ENCODE results near the gene IKBKE. TPM values are rescaled to one million over a fixed set of nuclear protein-coding genes. Genes with fewer than 3 reads are reported as not detected.

The IKBKE gene
- total and polyA plus RNA-seq, 11 donors = 0.27 to 10.8 (median 1.1) TPM

DNA sequence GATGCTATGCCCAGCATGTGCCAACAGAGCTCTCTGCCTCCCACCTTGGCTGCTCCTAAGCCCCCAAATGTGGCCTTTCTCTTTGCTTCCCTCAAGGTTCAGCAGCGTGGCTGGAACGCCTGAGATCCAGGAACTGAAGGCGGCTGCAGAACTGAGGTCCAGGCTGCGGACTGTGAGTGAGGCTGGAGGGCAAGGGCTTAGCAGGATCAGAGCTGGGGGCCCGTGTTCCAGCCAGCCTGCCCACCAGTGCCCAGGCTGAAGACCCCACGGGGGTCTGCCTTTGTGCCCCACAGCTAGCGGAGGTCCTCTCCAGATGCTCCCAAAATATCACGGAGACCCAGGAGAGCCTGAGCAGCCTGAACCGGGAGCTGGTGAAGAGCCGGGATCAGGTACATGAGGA, 14.6 kb downstream of the IKBKE start:
- Histone ChIP-seq H3K27ac (no peak overlapping the region), H3K4me1 (peaks cover 0 to 17% (median 4%) of the 10 kb centered on the region in 12 donors), H3K27me3 (no peaks in the 10 kb centered on the region), H3K9me3 (no peaks in the 10 kb centered on the region), H3K36me3 (peaks cover 0 to 62% (median 0%) of the 10 kb centered on the region in 9 donors), H3K4me3 (no peak overlapping the region)
- intact Hi-C loops (cut with DNase I) = loop anchor here in 2 of 10 donors (10.0 kb wide), 2 partner anchors 430 to 500 kb away; no protein-coding TSS in a partner anchor
- WGBS, 4 donors = 91 to 98% (median 93%) methylated on average over 7 to 10 of the region's 10 CpGs
- no peak for ATAC-seq
- TF ChIP-seq CTCF (IDR thresholded peaks at IDR 0.05) = no peak
- TF ChIP-seq POLR2A (IDR thresholded peaks at IDR 0.05) = no peak
- DNase-seq = peak in 1 of 5 donors; percentile 15

GRCh38 chr1:206486995-206487788, 16.9 kb downstream of the IKBKE start:
- Histone ChIP-seq H3K9me3 (no peaks in the 10 kb centered on the region), H3K27ac (peak overlapping the region in 1 of 12 donors; percentile 44), H3K4me3 (no peak overlapping the region), H3K36me3 (peaks cover 0 to 72% (median 0%) of the 10 kb centered on the region in 9 donors), H3K27me3 (no peaks in the 10 kb centered on the region), H3K4me1 (peaks cover 0 to 24% (median 6%) of the 10 kb centered on the region in 12 donors)
- TF ChIP-seq POLR2A (IDR thresholded peaks at IDR 0.05) = no peak
- no peak for TF ChIP-seq CTCF (IDR thresholded peaks at IDR 0.05)
- ATAC-seq = peak in 3 of 4 donors; percentile 39 to 85 (median 64)
- intact Hi-C loops (cut with DNase I) = loop anchor here in 2 of 10 donors (10.0 kb wide), 2 partner anchors 428 to 498 kb away; no protein-coding TSS in a partner anchor
- 50 to 70% (median 64%) methylated on average over 15 of the region's 15 CpGs for WGBS, 4 donors
- no peak for DNase-seq

DNA sequence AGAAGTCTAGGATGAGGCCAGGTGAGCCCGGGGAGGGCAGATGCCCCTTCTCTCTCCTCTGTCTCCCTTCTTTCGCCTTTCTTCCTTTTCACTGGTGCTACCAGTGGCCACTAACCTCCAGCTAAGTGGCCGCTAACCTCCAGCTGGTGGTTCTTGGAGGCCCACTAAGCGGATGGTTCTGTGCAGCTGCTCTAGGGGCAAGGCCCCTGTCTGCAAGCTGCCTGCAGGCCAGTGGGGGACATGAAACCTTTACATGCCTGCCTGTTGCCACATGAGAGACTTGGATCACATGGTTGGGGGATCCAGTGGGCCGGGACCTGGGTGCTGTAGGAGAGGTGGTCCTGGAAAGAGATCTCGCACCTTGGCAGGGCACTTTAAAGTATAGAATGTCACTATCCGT, 17.7 kb downstream of the IKBKE start:
- Histone ChIP-seq H3K27me3 (no peaks in the 10 kb centered on the region), H3K27ac (no peak overlapping the region), H3K4me3 (no peak overlapping the region), H3K4me1 (peaks cover 0 to 24% (median 6%) of the 10 kb centered on the region in 12 donors), H3K36me3 (peaks cover 0 to 72% (median 0%) of the 10 kb centered on the region in 9 donors), H3K9me3 (no peaks in the 10 kb centered on the region)
- intact Hi-C loops (cut with DNase I) = loop anchor here in 2 of 10 donors (2.0 to 10.0 kb wide), 3 partner anchors 23 to 497 kb away; no protein-coding TSS in a partner anchor
- TF ChIP-seq CTCF (IDR thresholded peaks at IDR 0.05) = no peak
- TF ChIP-seq POLR2A (IDR thresholded peaks at IDR 0.05) = no peak
- WGBS, 4 donors = 94 to 95% (median 94%) methylated on average over 7 of the region's 7 CpGs
- DNase-seq (no peak), ATAC-seq (no peak)

DNA sequence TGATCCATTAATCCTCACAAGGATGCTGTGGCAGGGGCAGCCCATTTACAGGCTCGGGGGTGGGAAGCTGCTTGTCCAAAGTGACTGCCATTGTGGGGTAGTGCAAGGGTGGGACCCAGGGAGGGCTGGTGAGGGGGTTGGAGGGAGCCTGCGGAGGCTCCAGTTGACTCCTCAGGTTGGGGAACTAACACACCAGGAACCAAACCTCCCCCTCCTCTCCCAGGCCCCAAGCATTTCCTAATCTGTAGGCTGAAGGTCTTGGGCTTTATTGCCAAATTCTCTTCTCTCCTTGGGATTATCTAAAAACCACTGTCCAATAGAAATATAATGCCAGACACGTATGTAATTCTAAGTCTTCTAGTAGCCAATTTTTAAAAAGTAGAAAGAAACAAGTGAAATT, 18.2 kb downstream of the IKBKE start:
- ATAC-seq = no peak
- Histone ChIP-seq H3K27ac (no peak overlapping the region), H3K27me3 (no peaks in the 10 kb centered on the region), H3K4me3 (no peak overlapping the region), H3K4me1 (peaks cover 0 to 24% (median 6%) of the 10 kb centered on the region in 12 donors), H3K9me3 (no peaks in the 10 kb centered on the region), H3K36me3 (peaks cover 0 to 72% (median 0%) of the 10 kb centered on the region in 9 donors)
- WGBS, 4 donors = 85 to 94% (median 89%) methylated on average over 3 of the region's 3 CpGs
- intact Hi-C loops (cut with DNase I) = loop anchor here in 2 of 10 donors (2.0 to 10.0 kb wide), 3 partner anchors 24 to 496 kb away; no protein-coding TSS in a partner anchor
- no peak for DNase-seq
- TF ChIP-seq POLR2A (IDR thresholded peaks at IDR 0.05) (no peak), CTCF (IDR thresholded peaks at IDR 0.05) (no peak)

Data from heart left ventricle (tissue), 16 donors.